NCI-H510A (cell line): ENCODE results near the gene SNAPC4.

Source experiments
- DNase-seq: peaks from one replicate; lab custom pipeline; 2025; lab: John Stamatoyannopoulos, UW

Gene SNAPC4

GRCh38 chr9:136353088-136353487 is 46.9 kb downstream of the SNAPC4 start:
- DNase-seq, result no peak

- no peak for DNase-seq
Observed at GRCh38 chr9:136352682-136353081, 47.3 kb downstream of the SNAPC4 start.

DNA sequence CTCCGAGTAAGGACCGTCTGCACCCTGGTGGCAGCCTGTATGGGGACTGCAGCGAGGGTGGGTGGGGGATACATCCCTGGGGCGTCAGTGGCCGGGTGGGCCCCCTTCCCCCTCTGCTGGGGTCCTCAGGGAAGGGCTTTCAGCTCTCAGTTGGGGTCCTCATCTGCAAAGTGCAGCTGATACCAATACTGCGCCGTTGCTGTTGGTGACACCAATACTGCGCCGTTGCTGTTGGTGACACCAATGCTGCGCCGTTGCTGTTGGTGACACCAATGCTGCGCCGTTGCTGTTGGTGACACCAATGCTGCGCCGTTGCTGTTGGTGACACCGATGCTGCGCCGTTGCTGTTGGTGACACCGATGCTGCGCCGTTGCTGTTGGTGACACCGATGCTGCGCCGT is 48.1 kb downstream of the SNAPC4 start:
- peak; percentile 76 for DNase-seq

- DNase-seq, result no peak
Observed at GRCh38 chr9:136351252-136351800, 48.6 kb downstream of the SNAPC4 start.
